OCI-LY1 (cell line): Measurements from ENCODE around the gene IZUMO2.

ENCODE experiments used
- EZH2 ChIP-seq: fragments of 200-600 bp; sonication (generic), shearing (Covaris generic); IDR thresholded peaks from 2 replicates; pipeline ENCODE4 v1.8.0; 2017; ENCODE audit warnings: borderline replicate concordance, mixed run types, mild to moderate bottlenecking, antibody characterized with exemption, low read length, moderate library complexity, mixed read lengths
- TF ChIP-seq, protein P1 (sequence below): fragments of 200-600 bp; sonication (generic), shearing (Covaris generic); IDR thresholded peaks from 2 replicates; pipeline ENCODE4 v1.5.1; 2017; ENCODE audit warnings: mild to moderate bottlenecking, antibody characterized with exemption, low read length, moderate library complexity, mixed read lengths

DNA sequence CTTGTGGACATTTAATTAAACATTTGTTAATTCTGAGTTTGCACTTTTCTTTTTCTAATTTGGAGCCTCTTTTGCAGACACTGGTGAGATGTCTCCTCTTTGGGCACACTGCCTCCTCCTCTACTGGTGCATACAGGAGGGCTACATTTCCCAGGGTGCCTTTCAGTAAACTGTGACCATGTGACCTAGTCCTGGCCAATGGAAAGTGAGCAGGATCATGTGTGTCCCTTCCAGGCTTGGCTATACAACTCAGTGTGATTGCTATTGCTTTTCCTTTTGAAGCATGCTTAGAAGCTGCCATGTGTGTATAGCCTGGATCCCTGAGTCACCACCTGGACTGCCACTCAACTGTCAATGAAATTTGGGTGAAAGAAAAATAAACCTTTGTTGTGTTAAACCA, 4.5 kb downstream of the IZUMO2 start:
- TF ChIP-seq, protein P1, sequence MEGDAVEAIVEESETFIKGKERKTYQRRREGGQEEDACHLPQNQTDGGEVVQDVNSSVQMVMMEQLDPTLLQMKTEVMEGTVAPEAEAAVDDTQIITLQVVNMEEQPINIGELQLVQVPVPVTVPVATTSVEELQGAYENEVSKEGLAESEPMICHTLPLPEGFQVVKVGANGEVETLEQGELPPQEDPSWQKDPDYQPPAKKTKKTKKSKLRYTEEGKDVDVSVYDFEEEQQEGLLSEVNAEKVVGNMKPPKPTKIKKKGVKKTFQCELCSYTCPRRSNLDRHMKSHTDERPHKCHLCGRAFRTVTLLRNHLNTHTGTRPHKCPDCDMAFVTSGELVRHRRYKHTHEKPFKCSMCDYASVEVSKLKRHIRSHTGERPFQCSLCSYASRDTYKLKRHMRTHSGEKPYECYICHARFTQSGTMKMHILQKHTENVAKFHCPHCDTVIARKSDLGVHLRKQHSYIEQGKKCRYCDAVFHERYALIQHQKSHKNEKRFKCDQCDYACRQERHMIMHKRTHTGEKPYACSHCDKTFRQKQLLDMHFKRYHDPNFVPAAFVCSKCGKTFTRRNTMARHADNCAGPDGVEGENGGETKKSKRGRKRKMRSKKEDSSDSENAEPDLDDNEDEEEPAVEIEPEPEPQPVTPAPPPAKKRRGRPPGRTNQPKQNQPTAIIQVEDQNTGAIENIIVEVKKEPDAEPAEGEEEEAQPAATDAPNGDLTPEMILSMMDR, result no peak
- no peak for TF ChIP-seq EZH2
